ENCODE measurements around the gene FGF11.
"Not testable (repeated sequence)": the region's sequence is repeated elsewhere in the genome, so short reads cannot be mapped to it uniquely, and the experiment has no call there.

The FGF11 gene

DNA sequence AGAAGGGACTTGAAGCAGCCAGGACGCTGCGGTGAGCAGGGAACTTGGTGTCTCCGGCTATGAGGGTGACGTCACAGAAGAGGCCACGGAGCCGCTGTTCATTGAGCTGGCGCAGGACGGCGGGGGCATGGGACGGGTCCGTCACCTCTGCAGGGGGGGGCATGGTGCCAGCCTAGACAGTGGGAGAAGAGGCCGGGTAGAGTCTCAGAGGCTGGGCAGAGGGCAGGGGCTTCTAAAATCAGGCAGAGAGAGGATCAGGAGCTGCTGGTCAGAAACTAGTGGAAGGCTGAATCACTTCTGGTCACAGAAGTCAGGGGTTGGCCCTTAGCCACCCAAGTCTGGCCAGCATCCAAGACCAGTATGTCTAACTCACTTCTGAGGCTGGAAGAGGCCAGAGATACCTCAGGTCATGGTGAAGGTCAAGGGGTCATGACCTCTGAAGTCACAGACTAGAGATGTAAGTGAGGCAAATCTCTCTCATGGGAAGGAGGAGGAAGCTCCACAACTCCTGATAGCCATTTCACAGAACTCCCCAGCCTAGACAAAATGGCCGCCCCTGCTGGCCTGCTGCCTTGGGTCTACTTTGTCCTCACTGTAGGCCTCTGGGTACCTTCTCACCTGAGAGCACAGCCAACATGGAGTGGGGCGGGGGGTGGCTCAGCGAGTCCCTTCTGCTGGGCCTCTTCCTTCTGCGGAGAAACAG is 27.5 kb downstream of the FGF11 start:
- no peak for TF ChIP-seq ZNF274 (IDR thresholded peaks at IDR 0.05; ENCODE audit: low read depth, low read length)
- no peak overlapping the region for H3K4me3 ChIP-seq (ENCODE audit: low read length)

DNA sequence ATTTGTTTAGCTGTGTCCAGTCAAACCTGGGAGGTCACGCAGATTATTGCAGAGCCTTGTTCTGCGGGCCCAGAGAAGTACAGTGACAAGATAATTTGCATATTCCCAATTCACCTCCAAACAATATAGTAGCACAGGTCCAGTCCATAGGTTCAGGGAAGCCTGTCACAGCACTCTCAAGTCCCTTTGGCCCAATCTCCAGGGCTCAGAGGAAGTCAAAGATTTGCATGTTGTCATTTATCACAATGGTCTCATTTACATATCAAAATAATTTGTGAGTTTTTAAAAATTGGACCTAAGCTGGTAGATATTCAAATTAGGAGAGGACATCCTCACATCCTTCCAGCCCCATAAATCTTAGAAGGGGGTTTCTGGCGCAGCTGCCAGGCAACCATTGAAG is 28.2 kb downstream of the FGF11 start:
- TF ChIP-seq ZNF274 (IDR thresholded peaks at IDR 0.05; ENCODE audit: low read depth, low read length) = no peak
- H3K4me3 ChIP-seq (ENCODE audit: low read length) = no peak overlapping the region

DNA sequence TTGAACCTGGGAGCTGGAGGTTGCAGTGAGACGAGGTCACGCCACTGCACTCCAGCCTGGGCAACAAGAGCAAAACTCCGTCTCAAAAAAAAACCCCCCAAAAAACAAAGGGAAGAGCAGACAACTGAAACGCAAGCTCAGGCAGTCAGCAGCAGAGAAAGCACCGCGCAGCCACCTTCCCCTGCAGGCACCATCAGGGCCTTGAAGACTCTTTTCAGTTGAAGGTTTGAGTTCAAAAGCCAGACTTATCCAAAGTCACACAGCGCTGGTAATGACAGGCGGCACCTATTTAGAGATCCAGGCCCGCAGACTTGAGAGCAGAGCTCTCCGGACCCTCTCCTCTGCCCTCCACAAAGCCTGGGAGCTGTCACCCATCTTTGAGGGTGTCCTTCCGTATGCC is 29.0 kb downstream of the FGF11 start:
- no peak for TF ChIP-seq ZNF274 (IDR thresholded peaks at IDR 0.05; ENCODE audit: low read depth, low read length)
- H3K4me3 ChIP-seq (ENCODE audit: low read length) = no peak overlapping the region

DNA sequence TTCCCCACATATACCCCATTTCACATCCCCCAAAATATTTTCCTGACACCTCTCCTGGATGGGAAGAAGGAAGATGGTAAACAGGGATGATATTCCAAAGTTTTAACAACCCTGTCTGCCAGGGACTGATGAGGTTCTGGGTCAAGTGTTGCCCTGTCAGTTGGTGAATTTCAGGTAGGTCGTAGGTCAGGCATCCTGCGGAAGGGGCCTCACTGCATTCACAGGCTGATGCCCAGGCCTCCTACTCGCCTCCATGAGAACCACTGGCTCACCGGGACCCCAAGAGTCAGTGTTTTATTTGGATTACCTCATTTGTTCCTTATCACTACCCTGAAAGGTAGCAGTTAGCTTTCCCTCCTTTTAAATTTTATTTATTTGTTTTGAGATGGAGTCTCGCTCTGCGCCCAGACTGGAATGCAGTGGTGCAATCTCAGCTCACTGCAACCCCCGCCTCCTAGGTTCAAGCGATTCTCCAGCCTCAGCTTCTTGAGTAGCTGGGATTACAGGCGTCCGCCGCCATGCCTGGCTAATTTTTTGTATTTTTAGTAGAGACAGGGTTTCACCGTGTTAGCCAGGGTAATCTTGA is 29.6 kb downstream of the FGF11 start:
- no peak for TF ChIP-seq ZNF274 (IDR thresholded peaks at IDR 0.05; ENCODE audit: low read depth, low read length)
- H3K4me3 ChIP-seq (ENCODE audit: low read length) = no peak overlapping the region

DNA sequence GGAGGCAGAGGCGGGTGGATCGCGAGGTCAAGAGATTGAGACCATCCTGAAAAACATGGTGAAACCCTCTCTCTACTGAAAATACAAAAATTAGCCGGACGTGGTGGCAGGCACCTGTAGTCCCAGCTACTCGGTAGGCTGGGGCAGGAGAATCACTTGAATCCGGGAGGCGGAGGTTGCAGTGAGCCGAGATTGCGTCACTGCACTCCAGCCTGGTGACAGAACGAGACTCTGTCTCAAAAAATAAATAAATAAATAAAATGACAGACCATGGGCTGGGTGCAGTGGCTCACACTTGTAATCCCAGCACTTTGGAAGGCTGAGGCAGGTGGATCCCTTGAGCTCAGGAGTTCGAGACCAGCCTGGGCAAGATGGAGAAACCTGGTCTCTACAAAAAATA is 30.5 kb downstream of the FGF11 start:
- H3K4me3 ChIP-seq (ENCODE audit: low read length) = not testable (repeated sequence)

DNA sequence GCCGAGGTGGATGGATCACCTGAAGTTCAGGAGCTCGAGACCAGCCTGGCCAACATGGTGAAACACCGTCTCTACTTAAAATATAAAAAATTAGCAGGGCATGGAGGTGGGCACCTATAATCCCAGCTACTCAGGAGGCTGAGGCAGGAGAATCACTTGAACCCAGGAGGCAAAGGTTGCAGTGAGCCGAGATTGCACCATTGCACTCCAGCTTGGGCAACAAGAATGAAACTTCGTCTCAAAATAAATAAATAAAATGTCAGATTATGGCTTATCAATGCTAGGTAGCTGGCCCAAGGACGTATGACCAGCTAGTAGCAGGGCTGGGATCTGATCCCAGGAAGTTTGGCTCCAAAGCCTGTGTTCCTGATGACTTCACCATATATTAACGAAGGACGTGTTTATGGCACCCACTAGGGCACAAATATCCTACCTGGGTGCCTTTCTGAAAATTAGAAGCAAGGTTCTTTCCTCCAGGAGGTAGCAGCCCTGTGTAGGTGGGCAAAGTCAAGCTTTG is 31.2 kb downstream of the FGF11 start:
- H3K4me3 ChIP-seq (ENCODE audit: low read length) = not testable (repeated sequence)

DNA sequence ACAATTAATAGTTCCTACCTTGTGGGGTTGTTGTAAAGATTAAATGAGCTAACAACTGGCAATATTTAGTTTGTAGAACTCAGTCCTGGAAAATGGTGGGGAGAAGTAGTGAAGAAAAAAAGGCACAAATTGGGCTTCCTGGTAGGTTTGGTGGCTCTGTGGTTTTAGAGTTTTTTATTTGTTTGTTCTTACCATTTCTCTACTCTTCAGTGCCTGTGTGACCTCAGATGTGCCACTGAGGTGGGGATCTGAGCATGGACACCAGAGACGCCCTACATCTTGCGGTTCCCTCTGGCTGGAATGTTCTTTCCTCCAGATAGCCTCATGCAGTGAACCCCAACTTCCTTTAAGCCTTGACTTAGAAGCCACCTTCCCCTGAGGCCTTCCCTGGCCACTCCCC is 32.4 kb downstream of the FGF11 start:
- TF ChIP-seq ZNF274 (IDR thresholded peaks at IDR 0.05; ENCODE audit: low read depth, low read length) = no peak
- no peak overlapping the region for H3K4me3 ChIP-seq (ENCODE audit: low read length)

DNA sequence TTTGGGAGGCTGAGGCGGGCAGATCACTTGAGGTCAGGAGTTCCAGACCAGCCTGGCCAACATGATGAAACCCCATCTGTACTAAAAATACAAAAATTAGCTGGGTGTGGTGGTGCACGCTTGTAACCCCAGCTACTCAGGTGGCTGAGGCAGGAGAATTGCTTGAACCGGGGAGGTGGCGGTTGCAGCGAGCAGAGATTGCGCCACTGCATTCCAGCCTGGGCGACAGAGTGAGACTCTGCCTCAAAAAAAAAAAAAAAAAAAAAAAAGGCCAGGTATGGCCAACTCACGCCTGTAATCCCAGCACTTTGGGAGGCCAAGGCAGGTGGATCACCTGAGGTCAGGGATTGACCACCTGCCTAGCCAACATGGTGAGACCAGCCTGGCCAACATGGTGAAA is 35.5 kb downstream of the FGF11 start:
- not testable (repeated sequence) for H3K4me3 ChIP-seq (ENCODE audit: low read length)

DNA sequence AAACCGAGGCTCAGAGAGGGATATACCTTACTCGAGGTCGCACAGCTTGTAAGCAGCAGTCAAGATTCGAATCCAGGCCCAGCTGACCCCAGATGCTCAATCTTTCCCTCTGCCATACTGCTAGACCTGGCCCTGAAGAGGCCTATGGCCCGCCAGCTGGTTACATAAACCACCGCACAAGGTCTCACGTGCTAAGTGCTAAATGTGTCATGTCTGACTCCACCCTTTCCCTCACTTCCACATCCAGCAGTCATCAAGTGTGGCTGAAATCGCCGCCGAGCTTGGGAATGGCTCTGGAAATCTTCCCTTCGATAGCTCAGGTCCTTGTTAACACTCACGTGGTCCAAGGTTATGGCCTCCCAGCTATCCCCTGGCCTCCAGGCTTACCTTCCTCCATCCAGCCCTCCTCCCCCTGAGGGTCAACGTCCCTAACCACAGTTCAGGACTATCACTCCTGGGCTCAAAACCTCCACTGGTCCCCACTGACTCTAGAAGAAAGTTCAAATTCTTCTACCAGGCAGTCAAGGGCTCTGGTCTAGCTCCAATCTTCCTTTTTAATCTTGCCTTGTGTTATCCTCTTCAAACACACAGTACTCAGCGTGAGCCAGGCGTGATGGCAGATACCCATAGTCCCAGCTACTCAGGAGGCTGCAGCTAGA is 36.6 kb downstream of the FGF11 start:
- no peak overlapping the region for H3K4me3 ChIP-seq (ENCODE audit: low read length)
- no peak for TF ChIP-seq ZNF274 (IDR thresholded peaks at IDR 0.05; ENCODE audit: low read depth, low read length)

DNA sequence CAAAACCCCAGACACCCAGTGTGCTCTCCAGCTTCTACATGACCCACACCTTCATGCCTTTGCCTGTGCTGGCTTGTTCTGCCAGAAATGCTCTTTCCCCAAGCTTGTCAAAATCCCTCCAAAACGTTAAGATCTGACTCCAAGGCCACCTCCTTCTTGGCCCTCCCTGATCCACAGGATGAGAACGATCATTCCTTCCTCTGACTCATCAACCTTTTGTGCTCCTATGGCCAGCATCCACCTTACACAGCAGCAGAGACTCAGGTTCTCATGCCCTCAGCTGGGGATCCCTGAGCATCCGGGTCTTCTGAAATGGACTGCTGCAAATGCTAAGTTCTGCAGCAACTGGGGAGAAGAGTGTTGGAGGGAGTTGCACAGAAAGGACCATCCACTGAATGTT is 37.2 kb downstream of the FGF11 start:
- TF ChIP-seq ZNF274 (IDR thresholded peaks at IDR 0.05; ENCODE audit: low read depth, low read length) = no peak
- no peak overlapping the region for H3K4me3 ChIP-seq (ENCODE audit: low read length)

DNA sequence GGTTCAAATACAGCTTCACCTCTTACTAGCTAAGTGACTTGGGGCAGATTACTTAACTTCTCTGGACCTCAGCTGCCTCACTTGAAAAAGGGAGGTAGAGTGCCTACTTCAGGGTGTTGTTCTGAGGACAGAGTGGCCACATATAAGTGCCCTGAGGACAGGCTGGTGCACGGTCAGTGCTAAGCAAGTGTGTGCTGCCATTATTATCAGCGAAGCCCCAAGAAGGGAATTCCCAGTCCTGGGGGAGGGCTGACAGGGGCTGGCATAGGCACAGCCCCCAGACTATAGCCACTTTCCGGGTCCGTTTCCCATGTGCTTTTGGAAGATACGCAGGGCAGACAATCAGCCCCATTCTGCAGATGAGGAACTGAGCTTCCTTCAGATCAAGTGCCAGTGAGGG is 37.6 kb downstream of the FGF11 start:
- H3K4me3 ChIP-seq (ENCODE audit: low read length) = no peak overlapping the region
- TF ChIP-seq ZNF274 (IDR thresholded peaks at IDR 0.05; ENCODE audit: low read depth, low read length) = no peak

DNA sequence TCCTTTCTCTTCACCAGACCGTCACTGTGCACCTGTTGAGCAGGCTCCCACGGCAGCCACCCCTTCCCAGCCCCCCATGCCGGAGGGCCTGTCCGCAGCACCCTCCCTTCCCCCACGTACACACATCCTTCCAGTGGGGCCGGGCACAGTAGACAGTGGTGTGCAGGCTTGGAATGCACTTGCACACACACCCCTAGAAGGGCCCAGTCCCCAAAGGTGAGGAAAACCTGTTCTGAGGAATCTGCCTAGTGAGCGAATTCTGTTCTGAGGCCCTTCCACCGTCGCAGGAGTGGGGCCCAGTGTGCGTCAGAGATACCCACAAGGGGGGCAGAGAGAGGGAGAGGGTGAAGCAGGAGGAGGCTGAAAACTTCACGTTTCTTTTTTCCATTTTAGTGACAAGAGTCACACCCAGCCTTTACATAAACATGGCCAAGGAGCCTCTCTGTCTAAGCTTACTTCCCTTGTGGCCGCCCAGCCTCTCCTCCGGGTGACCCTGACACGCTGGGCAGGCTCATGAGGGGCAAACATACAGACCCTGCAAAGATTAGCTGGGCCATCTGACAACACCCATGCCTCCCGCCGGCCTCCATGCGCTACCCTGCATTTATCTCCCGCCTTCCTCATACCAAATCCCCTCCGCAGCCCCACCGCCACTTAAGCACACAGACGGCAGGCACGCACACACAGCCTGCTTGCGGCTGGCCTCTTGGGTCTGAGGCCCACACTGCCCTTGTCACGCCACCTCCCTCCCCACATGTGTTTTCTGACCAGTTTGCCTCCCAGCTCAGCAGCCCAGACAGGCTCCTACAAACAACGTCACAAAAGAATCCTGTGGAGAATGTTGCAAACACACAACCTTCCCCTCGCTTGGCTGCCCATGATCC is 38.3 kb downstream of the FGF11 start:
- no peak overlapping the region; the same call in 1 of the 2 replicates for H3K4me3 ChIP-seq (ENCODE audit: low read length)
- TF ChIP-seq ZNF274 (IDR thresholded peaks at IDR 0.05; ENCODE audit: low read depth, low read length) = no peak

DNA sequence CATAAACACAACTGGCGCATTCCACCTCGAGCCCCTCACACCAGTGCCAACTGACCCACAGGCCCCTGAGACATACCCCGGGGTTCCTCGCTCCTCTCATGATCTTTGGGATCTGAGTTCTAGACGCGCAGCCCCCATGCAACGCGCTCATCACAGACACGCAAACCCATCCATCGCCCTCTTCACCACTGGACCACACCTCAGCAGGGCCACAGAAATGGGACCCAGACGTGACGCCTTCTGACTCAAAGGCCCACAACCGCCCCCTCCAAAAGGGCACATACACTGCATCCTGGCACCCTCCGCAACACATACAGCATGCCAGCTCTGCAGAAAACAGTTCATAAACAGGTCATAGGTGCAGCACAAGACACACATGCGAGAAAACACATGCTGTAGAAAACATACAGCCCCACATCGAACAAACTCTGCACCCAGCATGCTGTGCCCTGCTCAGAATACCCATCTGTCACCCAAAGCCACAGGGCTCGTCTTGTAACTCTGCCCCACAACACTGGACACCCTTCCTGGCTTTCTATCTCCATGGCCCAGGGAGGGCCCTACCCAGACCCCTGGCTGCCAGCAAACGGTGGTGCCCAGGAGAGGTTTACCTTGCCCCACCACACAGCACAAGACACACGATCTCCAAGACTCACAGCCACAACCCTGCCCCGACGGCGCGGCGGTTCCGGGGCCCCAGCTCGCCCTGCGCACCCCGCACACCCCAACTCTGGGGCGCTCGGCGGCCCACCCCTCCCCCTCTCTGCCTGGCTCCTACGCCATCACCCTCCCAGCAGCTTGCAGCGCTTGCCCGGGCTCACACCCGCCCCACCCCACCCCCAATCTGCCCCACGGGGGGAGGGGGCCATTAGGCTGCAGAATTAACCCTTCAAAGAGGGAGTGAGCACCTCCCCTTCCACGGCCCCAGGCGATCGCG is 39.2 kb downstream of the FGF11 start:
- no peak for TF ChIP-seq ZNF274 (IDR thresholded peaks at IDR 0.05; ENCODE audit: low read depth, low read length)
- H3K4me3 ChIP-seq (ENCODE audit: low read length) = peak overlapping the region; percentile 85
